GM12891 (cell line): ENCODE measurements around the gene SSH2.

Experiments used
- DNase-seq: peaks from one replicate; pipeline ENCODE4 v3.0.0; 2011; ENCODE audit warnings: low spot score; ENCODE audit not compliant: insufficient read length
- FAIRE-seq: peaks from 2 replicates; lab custom pipeline; 2011; peaks lifted over from hg19 to GRCh38; lab: Jason Lieb, UNC
- PAX5 ChIP-seq: IDR thresholded peaks from 2 replicates; pipeline ENCODE4 v1.6.1; 2011; ENCODE audit warnings: low read length, moderate library complexity, mild to moderate bottlenecking; ENCODE audit not compliant: insufficient read depth, severe bottlenecking
- POLR2A ChIP-seq: IDR thresholded peaks from 2 replicates; pipeline ENCODE4 v1.6.1; 2011; ENCODE audit warnings: low read depth, low read length, control low read depth
- POLR2AphosphoS5 ChIP-seq: IDR thresholded peaks from 2 replicates; pipeline ENCODE4 v1.6.1; 2011; ENCODE audit warnings: low read depth, low read length, control low read depth
- POU2F2 ChIP-seq: IDR thresholded peaks from 2 replicates; pipeline ENCODE4 v1.6.1; 2011; ENCODE audit warnings: low read depth, mild to moderate bottlenecking, control low read depth, low read length, moderate library complexity
- SPI1 ChIP-seq: IDR thresholded peaks from 2 replicates; pipeline ENCODE4 v1.6.1; 2011; ENCODE audit warnings: low read depth, low read length, control low read depth
- TAF1 ChIP-seq: IDR thresholded peaks from 2 replicates; pipeline ENCODE4 v1.6.1; 2011; ENCODE audit warnings: low read depth, low read length, control low read depth

The SSH2 gene

GRCh38 chr17:29611351-29612093, 318.5 kb downstream of the SSH2 start:
- TF ChIP-seq PAX5 (no peak), TAF1 (no peak), POLR2AphosphoS5 (no peak), SPI1 (no peak), POU2F2 (no peak), POLR2A (no peak)
- DNase-seq (no peak), FAIRE-seq (no peak)

GRCh38 chr17:29610395-29610794, 319.6 kb downstream of the SSH2 start:
- TF ChIP-seq POU2F2: no peak
- no peak for TF ChIP-seq POLR2AphosphoS5
- TF ChIP-seq PAX5: no peak
- TF ChIP-seq SPI1: no peak
- TF ChIP-seq POLR2A: no peak
- no peak for TF ChIP-seq TAF1
- FAIRE-seq (no peak), DNase-seq (no peak)

- FAIRE-seq (no peak), DNase-seq (no peak)
- TF ChIP-seq POLR2A (no peak), POU2F2 (no peak), TAF1 (no peak), PAX5 (no peak), SPI1 (no peak), POLR2AphosphoS5 (no peak)
Observed at GRCh38 chr17:29608986-29609385, 321.0 kb downstream of the SSH2 start.

- TF ChIP-seq SPI1 (no peak), POU2F2 (no peak), PAX5 (no peak), TAF1 (no peak), POLR2A (no peak), POLR2AphosphoS5 (no peak)
- FAIRE-seq (no peak), DNase-seq (no peak)
Observed at GRCh38 chr17:29607557-29608195, 322.4 kb downstream of the SSH2 start.

- FAIRE-seq (no peak), DNase-seq (no peak)
- TF ChIP-seq POLR2AphosphoS5 (no peak), SPI1 (no peak), POU2F2 (no peak), TAF1 (no peak), POLR2A (no peak)
Observed at GRCh38 chr17:29603109-29603674, 326.8 kb downstream of the SSH2 start.

GRCh38 chr17:29597361-29598172, 332.5 kb downstream of the SSH2 start:
- DNase-seq: no peak
- TF ChIP-seq TAF1: no peak
- no peak for TF ChIP-seq PAX5
- no peak for TF ChIP-seq POU2F2
- no peak for TF ChIP-seq POLR2AphosphoS5
- no peak for TF ChIP-seq SPI1
- TF ChIP-seq POLR2A: no peak
- no peak for FAIRE-seq

GRCh38 chr17:29596811-29597210, 333.2 kb downstream of the SSH2 start:
- DNase-seq (no peak), FAIRE-seq (no peak)
- TF ChIP-seq SPI1: no peak
- TF ChIP-seq POU2F2: no peak
- no peak for TF ChIP-seq TAF1
- no peak for TF ChIP-seq POLR2A
- TF ChIP-seq PAX5: no peak
- no peak for TF ChIP-seq POLR2AphosphoS5

GRCh38 chr17:29595943-29596774, 333.9 kb downstream of the SSH2 start:
- FAIRE-seq: no peak
- no peak for TF ChIP-seq TAF1
- TF ChIP-seq POLR2A: no peak
- TF ChIP-seq POLR2AphosphoS5: no peak
- no peak for TF ChIP-seq SPI1
- no peak for TF ChIP-seq POU2F2
- TF ChIP-seq PAX5: no peak
- no peak for DNase-seq
